ENCODE data around the gene SUPT5H.

SUPT5H gene

DNA sequence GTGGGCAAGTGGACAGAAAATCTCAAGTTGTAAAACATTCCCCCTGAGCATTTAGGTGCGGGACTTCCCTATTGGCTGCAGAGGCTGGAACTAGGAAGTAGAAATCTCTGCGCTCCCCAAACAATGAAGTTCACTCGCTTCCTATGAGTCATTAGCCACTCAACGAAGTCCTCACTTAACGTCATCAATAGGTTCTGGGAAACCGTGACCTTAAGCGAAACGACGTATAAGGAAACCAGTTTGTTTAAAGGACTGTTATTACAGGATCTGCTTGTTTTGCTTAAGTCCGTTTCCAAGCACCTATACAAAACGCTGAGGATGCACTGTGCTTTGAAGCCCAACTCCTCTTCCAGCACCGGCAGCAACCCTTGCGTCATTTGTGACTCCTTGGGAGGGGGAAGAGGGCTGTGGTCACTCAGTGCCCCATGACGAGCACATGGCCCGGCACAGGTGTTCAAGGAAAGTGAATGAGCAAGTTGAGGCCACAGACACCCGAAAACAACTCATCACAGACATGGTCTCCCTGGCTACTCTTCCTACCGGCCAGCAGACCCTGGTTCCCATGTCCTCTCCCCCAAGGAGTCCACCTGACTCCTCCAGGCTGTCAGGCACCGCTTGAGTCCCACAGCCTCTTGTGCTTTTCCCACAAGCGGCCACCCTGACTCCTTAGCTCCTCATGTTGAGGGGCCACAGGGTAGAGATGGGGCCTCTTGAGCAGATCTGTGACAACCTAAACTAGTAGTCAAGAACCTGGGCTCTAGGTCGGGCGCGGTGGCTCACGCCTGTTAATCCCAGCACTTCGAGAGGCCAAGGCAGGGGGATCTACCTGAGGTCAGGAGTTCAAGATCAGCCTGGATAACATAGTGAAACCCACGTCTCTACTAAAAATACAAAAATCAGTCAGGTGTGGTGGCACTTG, 14.4 kb upstream of the SUPT5H start:
- DNase-seq (ENCODE audit: extremely low read depth, low read depth) = no peak

GRCh38 chr19:39432677-39433025, 12.7 kb upstream of the SUPT5H start:
- no peak for DNase-seq (ENCODE audit: extremely low read depth, low read depth)
- TF ChIP-seq CTCF (IDR thresholded peaks at IDR 0.05; ENCODE audit: low read depth, low read length) = no peak

More for the DNA sequence above, 14.4 kb upstream of the SUPT5H start:
- TF ChIP-seq CTCF (IDR thresholded peaks at IDR 0.05; ENCODE audit: low read depth, low read length) = no peak

GRCh38 chr19:39433480-39434079, 11.8 kb upstream of the SUPT5H start:
- TF ChIP-seq CTCF (IDR thresholded peaks at IDR 0.05; ENCODE audit: low read depth, low read length) = no peak
- DNase-seq (ENCODE audit: extremely low read depth, low read depth) = no peak

DNA sequence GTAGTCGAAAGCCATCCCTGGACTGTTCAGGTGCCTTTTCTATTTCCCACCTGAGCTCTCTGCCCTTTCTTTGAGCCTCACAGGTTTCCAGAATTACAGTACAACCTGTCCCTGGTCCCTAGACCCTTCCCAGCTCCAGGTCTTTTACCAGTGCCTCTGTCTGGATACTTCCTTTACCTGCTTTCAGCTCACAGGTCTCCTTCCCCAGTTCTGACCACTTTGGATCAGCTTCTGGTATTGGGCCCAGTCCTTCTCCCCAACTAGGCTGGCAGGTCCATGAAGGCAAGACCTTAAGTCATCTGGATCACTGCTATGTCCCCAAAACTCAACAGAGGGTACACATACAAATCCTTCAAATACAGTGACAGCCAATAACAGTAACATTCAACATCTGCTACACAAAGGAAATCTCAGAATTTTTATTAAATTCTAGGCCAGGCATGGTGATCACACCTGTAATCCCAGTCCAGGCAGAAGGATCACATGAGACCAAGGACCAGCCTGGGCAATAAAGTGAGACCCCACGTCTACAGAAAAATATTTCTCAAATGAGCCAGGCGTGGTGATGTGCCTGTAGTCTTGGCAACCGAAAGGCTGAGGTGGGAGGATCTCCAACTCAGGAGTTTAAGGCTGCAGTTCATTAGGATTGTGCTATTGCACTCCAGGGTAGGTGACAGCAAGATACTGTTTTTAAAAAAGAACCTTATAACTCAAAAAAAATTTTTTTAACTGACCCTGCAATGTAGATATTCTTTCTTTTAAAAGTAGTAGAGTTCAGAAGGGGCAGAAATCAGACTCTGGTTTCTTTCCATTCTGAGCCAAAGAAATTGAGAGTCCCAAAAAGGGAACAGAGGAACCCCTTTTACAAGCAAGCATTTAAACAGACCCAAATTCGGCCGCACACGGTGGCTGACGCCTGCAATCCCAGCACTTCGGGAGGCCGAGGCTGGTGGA, 11.0 kb upstream of the SUPT5H start:
- DNase-seq (ENCODE audit: extremely low read depth, low read depth) = no peak
- no peak for TF ChIP-seq CTCF (IDR thresholded peaks at IDR 0.05; ENCODE audit: low read depth, low read length)

DNA sequence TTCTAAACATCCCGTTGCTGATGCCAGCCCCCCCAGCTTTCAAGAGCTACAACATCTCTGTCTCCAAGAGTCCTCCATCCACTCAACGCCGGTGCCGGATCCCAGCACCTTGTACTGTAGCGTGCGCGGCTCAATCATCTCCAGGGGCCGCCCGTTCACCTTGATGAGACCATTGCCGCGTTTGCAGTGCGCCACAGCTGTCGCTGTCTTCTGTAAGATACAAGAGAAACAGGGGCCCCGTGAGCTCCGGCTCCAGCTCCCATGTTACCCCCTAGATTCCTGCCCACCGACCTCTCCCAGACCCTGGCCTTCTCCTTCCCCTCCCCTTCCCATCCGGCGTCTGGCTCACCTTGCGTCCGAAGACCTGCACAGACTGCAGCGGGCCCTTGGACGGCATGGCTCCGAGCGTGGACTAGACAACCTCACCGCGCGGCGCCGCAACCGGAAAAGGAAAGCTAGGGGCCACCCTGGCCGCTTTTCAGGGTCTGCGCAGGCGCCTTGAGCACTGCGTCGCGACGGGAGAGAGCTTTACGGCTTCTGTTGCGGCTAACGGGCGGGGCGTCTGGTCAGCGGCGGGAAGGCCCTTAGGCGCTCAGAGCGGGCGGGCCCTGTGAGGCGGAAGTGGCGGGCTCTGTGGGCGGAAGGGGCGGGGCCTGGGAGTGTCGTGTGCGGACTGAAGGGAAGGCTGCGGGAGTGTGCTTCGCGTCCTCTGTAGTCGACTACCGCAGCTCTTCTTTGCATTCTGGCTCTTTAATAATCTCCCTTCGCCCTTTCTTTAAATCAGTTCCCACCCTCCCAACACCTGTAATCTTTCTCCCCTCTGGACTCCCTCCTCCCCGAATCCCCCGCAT, 9.7 kb upstream of the SUPT5H start, which contains the start of gene RPS16:
RPS16 (minus strand) TSS at position 451 of the 851 bp plus-strand sequence; CDS start at position 397, 54 bp downstream.
- DNase-seq (ENCODE audit: extremely low read depth, low read depth) = peak; percentile 94
- TF ChIP-seq CTCF (IDR thresholded peaks at IDR 0.05; ENCODE audit: low read depth, low read length) = no peak

- no peak for DNase-seq (ENCODE audit: extremely low read depth, low read depth)
- TF ChIP-seq CTCF (IDR thresholded peaks at IDR 0.05; ENCODE audit: low read depth, low read length) = no peak
These were observed 9.0 kb upstream of the SUPT5H start for GRCh38 chr19:39436350-39436716.
